ENCODE data around the gene FERMT3.
"Not testable (repeated sequence)": the region's sequence is repeated elsewhere in the genome, so short reads cannot be mapped to it uniquely, and the experiment has no call there.

FERMT3 gene

DNA sequence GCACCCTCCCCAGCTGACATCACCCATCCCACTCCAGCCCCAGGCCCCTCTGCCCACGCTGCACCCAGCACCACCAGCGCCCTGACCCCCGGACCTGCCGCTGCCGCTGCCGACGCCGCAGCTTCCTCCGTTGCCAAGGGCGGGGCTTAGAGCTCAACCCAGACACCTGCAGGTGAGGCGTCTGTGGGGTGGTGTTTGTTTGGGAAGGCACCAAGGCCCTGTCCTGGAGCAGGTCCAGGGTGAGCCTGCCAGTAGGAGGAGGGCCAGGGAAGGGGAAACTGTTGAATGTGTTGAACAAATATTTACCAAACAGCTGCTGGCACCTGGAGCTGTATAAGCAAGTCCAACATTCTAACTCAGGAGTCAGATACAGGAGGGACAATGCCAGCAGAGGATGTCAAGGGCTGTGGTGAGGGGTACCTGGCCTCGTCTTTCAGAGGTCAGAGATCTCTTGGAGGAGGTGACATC lies 31.0 kb downstream of the FERMT3 start:
- DNase-seq: no peak

GRCh38 chr11:64238076-64238475 lies 31.6 kb downstream of the FERMT3 start:
- DNase-seq: no peak

GRCh38 chr11:64238999-64239398 lies 32.5 kb downstream of the FERMT3 start:
- DNase-seq: no peak

GRCh38 chr11:64239662-64240434 lies 33.3 kb downstream of the FERMT3 start:
- no peak for DNase-seq

DNA sequence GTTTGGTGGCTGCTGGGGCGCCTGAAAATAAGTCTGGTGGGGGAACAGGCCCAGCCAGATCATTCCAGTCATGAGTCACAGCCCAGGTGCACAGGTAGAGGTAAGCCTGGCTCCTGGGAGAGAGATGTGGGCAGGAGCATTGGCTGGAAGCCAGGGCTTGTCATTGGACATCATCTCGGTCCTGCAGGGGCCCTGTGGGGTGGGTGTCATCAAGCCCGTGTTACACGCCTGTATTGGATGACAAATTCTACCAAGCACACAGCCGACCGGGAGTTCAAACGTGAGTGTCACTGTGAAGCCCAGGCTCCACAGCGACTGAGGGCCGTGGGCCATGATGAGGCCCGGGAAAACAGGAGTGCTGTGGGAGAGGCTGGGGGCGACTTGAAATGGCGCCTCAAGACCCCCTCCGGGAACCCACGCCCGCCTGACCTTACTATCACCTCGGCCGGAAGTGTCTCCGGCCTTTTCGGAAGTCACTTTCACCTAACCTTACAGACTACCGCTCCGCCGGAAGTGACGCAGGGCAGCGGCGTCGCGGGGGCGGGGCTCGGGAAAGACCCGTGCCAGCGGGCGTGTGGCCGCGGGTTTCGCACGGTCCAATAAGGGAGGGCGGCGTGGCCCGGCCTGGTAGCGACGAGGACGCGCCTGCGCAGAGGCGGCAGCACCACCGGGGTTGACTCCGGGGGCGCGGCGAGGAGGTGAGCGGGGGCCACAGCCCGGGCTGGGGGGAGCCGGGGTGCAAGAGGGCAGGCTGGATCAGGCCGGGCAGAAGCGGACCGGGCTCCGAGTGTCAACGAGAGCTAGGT lies 34.1 kb downstream of the FERMT3 start, which contains the start of gene FKBP2:
Gene FKBP2, plus strand, starts transcription at position 661 of the 806 bp plus-strand sequence. CDS start 1,293 bp downstream, outside the sequence.
- DNase-seq: peak; percentile 97 to 99

DNA sequence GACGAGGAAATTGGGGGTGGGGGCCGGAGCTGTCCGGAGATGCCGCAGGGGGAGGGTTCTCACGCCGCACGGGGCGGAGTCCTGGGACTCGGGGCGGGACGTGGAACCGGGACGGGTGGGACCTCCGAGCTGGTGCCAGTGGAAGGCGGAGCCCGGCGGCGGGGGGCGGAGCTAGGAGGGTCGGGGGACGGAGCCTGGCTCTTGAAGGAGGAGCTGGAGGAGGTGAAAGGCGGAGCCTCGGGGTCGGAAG lies 34.6 kb downstream of the FERMT3 start:
- peak; percentile 99 to 100 for DNase-seq

GRCh38 chr11:64241491-64242374 lies 35.2 kb downstream of the FERMT3 start:
- DNase-seq: no peak

DNA sequence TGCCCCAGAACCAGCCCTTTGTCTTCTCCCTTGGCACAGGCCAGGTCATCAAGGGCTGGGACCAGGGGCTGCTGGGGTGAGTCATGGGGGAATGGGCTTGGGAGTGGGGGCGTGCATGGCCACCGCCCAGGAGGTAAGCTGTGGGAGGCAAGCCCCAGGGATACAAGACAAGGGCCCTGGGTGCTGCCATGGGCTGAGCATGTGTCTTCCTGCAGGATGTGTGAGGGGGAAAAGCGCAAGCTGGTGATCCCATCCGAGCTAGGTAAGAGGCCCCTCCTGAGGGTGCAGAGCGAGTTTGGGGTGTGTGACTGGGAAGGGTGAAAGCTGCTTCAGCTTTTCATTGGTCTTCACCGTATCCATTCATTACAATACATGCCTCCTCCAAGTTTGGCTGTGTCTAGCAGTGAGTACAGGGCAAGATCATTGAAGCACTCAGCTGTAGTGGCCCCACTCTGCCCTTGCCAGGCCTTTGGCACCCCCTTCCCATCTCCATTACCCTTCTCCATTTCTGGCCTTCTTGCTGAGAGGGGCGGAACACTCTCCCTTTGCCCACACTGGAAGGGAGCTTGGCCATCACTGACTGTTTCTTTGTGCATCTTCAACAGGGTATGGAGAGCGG lies 36.8 kb downstream of the FERMT3 start:
- DNase-seq: no peak

GRCh38 chr11:64244107-64244506 lies 37.6 kb downstream of the FERMT3 start:
- no peak for DNase-seq

DNA sequence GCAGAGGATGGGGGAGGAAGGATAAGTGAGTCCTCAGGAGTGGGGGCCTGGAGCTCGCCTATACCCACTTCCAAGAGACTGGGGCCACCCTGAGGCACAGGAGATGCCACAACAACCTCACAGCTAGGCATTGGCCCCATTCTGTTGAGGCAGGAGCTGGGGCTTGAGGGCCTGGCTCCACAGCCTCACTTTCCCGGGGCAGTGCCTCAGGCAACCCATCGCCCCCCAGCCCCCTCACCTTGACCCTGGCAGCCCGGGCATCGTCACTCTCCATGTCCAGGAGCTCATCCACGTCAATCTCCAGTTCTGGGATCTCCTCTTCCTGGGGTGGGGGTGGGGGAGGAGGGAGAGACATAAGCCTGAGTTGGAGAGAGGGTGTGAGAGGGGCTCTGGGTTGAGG lies 38.4 kb downstream of the FERMT3 start:
- no peak for DNase-seq

DNA sequence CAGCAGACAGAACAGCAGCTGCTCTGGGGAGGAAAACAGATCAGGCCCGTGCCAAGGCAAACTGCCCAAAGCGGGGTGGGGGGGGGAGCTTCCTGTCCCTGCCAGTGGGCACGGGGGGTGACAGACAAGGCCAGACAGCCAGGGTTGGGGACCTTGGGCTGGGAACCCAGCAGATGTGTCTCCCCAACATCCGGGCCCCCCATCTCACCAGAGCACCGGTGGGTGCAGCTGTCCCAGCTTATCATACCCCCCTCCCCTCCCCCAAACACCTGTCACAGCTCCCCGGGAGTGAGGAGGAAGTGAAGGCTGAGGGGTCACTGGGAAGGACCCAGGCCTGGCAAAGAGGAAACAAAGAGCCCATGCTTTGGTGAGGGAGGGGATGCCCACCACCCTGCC lies 38.9 kb downstream of the FERMT3 start:
- peak in 1 of 2 donors; percentile 50 for DNase-seq

DNA sequence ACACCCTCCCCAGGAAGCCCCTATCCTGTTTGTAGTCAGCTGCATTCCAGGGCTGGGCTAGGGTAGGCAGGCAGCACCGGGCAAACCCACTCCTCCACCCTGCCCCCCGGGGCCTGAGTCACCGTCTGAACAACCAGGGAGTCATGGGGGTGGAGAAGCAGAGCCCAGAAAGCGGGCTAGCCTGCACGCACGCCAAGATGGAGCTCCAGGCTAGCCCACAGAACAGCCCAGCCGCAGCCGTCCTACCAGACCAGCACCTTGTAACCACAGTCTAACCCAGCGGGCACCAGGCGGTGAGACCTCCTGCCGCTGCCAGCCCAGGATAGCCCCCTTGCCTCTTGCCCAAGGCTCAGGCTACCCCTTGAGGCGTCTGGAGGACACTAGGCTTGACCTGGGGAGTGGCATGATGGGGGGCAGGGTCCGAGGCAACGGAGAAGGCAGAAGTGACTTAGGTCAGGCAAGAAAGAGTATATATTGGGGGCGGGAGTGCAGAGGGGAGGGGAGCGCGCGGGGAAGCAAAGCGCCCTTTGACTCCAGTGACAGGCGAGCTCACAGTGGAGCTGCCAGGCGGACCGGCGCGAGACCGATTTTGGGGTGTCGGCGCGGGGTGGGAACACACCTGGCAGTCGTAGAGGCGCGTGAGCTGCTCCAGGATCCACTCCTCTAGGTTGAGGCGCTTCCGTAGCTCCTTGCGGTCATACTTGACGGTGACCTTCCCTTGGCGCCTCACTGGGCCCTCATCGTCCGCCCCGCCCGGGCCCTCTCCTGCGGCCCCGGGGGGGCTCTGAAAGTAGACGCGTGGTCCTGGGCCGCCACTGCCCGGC lies 39.5 kb downstream of the FERMT3 start:
- DNase-seq: peak; percentile 87 to 88

DNA sequence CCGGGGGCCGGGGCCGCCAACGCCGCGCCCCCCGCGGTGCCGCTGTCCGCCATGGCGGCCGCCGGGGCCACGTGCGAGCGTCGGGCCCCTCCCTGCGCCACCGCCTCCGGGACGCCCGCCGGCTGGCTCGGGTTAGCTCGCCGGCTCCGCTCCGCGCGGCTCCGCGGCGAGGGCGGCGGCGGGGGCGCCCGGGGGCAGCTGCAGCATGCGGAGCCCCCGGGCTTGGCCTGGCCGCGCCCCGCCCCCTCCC lies 40.0 kb downstream of the FERMT3 start:
- DNase-seq: not testable (repeated sequence)

DNA sequence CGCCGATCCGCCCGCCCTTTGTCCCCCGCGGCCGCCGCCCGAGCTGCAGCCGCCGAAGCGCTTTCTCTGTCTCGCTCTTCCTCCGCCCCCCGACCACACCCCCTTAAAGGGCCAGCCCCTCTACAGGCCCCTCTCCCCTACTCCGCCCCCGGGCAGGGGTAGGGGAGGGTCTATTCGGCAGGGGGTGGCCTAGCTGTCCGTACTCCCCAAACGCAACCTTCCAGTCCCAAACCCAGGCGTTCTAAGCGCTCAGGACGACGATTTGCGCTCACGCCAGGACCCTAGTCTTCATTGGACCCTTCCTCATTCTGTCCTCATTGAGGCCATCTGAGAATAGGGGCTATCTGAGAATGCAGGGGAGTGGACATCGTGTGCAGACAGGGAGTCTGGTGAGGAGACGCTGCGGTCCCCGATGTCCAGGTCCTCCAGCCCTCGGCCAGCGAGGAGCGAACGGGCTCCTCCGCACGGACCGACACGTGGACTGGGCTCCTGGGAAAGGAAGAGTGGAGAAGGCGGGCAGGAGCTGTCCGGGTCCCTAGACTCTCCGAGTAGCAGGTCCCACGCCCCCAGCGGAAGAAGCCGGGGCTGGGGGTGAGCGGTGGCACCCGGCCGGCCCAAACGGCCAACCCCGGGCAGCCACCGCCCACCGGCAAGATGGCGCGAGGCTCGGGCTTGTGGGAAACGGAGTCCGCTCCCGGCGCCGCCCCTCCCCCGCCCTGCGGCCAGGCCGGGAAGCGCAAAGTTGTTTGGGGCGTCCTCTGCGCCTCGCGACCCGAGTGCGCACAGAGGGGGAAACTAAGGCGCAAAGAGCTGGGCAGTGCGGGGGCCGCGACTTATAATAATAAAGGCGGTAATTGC lies 40.6 kb downstream of the FERMT3 start, which contains the start of gene PPP1R14B:
Gene PPP1R14B, minus strand, starts transcription at position 73 of the 858 bp plus-strand sequence. CDS start 270 bp downstream, outside the sequence.
- peak; percentile 83 for DNase-seq

DNA sequence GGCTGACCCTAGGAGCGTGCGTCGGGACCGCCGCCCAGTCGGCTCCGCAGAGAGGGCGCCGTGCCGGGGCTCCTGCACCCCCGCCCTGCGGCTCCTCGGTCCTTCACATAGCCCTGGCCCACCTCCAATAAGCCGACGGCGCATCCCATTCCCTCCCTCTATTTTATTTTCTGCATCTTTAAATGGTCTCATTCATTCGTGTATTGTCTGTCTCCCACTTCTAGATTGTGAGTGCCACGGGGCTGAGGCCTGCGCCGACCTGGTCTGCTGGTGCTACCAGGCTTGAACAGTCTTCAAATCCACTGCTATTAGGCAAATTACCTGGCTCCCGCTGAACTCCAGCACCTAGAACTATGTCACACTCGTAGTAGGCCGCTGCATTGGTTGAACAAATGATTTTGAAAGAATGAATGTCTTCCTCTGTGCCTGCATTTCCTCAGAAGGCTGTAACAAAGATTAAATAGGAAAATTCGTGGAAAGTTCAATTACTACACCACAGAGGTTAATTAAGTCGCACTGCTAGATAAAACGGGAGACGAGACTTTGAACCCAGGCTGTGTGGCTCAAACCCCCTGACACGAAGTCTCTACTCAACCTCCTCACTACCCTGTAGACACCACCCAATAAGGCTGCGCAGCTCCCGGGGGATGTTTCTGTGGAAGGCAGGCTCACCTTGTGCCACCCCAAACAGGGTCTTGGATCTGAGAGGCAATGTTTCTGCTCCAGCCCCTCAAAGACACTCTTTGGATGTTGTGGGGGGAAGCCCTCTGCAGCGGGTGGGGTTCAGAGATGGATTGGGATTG lies 41.4 kb downstream of the FERMT3 start:
- DNase-seq: no peak

GRCh38 chr11:64248578-64248977 lies 42.1 kb downstream of the FERMT3 start:
- DNase-seq: no peak

GRCh38 chr11:64249038-64249437 lies 42.5 kb downstream of the FERMT3 start:
- no peak for DNase-seq

GRCh38 chr11:64249563-64250414 lies 43.3 kb downstream of the FERMT3 start:
- DNase-seq: no peak

DNA sequence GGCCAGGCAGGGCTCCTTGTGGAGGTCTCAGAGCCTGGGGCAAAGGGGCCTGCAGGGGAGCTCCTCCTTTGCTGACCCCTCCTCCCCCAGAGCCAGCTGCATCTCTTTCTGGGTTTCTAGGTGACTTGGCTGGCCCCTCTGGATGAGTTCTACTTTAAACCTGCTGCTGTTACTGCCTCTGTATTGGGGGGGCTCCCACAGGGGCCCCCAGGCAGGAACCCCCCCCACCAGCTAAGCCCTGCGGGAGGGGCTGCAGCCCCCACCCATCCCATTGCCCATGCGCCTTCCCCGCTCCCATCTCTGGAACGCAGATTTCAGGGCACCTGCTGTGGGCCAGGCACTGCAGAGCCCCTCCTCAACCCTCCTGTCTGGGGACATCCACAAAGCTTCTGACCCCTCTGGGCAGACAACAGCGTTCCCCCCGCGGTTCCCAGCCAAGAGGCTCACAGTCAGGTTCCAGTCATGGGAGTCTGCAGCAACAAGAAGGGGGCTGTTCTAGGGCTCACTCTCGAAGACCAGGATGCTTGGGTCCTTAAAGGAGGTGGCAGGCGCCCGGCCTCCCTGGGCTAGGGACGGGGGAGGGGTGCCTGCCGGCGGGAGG lies 44.0 kb downstream of the FERMT3 start:
- no peak for DNase-seq
